GDM1 (cell line): ENCODE measurements around the gene PARD3.
"Not testable (repeated sequence)": the region's sequence is repeated elsewhere in the genome, so short reads cannot be mapped to it uniquely, and the experiment has no call there.

Source experiments
- DNase-seq: peaks from one replicate; lab custom pipeline; 2025; lab: John Stamatoyannopoulos, UW

Gene PARD3

DNA sequence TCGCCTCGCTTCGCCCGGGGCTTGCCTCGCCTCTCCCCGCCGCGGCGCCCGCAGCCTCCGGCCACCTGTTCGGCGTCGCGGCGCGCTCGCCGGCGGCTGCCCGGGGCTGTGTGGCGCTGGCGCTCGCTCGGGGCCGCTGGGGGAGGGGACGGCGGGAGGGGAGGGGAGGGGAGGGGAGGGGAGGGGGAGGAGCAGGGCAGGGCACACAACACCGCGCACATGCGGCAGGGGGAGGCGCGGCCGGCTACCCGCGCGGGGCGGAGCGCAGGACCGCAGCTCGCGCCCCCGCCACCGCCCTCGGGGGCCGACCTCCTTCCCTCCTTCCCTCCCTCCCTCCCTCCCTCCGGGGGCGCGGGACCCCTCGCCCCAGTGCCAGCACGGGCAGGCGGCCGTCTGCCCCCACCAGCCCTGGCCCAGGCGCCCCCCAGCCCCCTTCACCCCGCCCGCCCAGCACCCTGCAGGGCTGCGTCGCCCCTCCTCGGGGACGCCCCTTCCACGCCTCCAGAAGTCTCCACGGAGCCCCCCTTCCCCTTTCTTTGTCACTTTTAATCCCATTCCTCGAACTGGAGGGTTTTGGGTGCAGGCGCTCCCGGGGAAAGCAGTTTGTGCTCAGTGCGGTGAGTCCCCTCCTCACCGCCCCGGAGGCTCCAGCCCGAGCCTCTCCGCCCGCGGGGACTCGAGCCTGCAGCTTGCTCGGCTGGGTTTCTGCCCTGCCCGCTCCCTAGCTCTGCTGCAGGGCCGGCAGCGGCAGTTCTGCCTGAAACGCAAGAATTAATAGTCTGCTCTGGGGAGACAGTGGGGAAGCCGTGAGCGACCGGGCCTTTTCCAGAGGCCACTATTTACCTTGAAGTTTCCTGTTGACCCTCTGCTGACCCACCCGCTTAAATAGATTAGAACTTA, at the start of gene PARD3:
PARD3 (minus strand) TSS at position 112 of the 900 bp plus-strand sequence. CDS start 301 bp downstream, outside the sequence.
- DNase-seq, result no peak

DNA sequence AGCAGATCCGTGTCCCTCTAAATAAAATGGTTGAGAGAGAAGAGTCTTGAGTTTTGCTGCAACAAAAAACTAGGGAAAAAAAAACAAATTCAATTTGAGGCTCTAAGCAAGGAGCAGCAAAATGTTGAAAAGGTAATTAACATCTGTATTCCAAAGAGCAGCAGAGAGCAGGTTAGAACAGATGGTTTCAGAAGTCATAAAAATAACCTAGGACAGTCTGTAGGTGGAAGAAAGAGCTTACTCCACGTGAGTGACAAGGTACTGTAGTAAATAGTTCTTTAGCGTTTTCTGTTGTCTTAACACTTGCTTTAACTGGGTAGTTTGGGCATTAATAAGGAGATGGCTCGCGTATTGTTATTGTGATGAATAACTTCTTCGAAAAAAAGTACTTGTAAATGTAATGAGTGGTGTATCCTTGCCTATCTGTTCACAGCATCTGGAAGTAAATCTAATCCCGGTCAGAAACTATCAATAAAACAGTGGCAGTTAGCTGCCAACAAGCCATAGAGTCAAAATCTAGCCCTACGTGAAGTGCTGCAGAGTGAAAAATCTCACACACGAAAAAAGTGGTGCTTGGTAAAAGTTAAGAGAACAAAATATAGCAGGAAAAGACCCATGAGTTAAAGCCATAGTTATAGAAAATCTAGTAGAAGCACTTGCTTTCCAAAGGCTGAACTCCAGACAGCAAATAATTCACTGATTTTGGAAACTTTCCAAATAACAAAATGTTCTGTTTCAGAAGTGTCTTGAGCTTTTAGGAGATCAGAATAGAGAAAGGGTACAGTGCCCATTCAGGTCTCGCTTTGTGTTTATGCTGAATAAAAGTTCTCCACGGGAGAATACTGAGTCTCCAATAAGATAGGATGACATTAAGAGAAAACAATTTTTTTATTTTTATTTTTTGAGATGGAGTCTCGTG, 49.3 kb upstream of the PARD3 start:
- no peak for DNase-seq

DNA sequence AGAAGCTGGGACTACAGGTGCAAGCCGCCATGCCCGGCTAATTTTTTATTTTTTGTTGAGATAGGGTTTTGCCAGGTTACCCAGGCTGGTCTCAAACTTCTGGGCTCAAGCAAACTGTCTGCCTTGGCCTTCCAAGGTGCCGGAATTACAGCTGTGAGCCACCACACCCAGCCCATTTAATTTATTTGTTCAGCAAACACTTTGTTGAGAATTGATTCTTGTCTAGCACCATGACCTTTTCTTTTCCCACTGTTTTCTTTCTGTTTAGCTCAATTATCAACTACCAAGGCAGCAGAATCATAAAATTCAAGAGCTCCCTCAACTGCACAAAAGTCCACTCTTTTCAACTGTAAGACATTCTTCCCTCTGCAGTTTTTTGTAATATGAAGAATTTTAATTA, 47.8 kb upstream of the PARD3 start:
- no peak for DNase-seq

DNA sequence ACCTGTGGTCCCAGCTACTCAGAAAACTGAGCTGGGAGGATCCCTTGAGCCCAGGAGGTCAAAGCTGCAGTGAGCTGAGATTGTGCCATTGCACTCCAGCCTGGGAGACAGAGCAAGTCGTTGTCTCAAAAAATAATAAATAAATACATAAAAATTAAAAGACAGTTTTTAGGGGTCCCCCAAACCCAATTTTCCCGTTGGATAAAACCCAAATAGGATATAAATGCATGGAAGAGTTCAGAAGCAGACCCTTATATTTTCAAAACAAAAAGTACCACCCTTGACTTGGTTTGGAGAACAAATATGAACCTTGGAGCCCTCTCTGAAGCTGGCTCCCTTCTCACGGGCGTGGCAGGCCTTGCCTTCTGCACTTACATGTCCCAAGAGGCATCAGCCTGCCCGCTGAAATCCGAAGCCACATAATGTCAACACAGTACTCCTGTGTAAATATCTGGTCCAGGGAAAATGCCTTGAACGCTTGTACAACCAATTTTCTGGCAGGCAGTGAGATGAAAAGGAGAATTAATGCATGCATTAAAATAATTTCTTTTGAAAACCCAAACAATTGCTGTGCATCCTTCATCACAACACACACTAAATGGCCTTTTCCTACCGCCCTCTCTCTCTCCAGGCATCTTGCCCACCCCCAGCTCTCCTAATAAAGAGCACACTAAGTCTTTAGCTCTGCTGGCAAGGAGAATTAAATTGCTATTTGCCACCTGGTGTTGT, 46.4 kb upstream of the PARD3 start:
- DNase-seq, result no peak

DNA sequence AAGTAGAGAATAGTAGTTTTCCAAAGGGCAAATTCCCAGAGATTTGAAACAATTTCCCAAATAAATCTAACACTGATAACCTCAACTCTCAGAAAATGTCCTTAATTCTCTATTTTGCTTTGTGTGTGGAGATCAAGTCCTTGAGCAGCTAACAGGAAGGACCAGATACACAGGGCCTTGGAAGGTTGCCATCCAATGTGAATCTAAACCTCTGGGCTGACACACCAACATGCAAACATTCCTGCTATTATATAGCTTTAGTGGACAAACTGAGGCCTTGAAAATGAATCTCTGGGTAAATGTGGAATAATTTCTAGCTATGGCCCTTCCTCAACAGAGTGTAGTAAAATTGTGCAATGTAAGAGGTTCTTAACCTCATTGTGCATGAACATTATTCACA, 44.1 kb upstream of the PARD3 start:
- no peak for DNase-seq

DNA sequence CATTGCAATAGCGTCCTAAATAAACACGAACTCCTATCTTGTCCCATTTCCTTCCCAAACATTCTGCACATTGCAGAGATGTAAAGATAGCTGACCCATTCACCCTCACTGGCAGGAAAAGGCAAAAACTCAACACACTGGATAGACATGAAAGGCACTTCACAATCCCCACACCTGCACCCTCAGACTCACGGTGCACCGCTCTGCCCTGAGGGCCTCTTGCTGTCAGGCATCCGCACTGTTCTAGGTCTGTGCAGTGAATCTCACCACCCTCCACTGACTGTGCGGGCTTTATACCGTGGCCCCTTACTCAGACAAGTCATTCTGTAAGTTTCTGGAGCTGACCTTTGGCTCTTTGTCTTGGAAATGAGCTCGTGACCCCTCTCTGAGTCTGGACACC, 42.9 kb upstream of the PARD3 start:
- DNase-seq, result no peak

DNA sequence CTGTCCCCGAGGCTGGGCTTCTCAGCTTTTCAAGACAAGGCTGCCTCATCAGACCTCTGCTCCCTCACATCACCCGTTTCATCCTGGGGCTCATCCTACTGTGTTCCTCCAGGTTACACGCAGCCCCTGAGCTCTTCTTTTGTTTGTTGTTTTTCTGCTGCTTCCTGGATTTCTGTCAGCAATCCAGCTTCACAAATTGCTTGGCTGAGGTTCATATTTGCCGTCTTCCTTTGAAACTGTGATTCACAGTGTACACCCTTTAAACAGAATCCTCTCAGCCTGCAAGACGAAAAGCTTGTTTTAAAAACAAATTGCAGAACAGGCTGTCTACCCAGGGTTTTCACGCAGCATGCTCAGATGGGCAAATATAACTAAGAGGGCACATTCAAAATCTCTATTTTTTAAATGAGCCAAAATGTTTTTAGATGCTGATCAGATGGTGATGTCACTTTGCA, 39.1 kb upstream of the PARD3 start:
- DNase-seq, result no peak

DNA sequence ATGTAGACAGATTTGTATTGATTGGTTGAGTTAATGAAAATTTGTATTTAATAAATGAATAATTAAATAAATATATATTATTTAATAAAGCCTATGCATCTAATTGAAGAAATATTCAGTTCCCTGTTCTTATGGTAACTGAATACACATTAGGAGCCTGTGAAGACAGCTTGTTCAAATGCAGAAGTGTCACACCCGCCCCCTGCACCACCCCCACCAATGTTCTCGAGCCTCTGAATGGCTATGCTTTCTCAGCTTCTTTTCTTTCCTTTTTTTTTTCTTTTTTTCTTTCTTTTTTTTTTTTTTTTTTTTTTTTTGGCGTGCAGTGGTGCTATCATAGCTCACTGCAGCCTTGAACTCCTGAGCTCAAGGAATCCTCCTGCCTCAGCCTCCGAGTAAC, 38.3 kb upstream of the PARD3 start:
- DNase-seq, result no peak

DNA sequence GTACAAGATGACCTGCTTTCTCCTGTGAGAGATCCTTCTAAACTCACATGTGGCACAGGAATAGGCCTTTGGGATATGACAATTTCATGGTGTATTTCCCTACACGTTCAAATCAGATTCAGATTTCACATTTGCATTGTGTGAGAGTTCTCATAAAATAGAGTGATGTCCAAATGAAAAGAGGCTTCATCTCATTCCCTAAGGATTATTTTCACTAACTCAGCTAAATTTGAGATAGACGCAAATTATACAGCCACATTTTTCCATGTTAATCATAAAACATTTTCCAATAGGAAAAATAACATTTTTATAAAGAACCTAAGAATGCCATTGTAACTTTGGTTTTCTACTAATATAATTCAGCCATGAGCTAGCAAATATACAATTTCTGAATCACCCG, 35.5 kb upstream of the PARD3 start:
- no peak for DNase-seq

DNA sequence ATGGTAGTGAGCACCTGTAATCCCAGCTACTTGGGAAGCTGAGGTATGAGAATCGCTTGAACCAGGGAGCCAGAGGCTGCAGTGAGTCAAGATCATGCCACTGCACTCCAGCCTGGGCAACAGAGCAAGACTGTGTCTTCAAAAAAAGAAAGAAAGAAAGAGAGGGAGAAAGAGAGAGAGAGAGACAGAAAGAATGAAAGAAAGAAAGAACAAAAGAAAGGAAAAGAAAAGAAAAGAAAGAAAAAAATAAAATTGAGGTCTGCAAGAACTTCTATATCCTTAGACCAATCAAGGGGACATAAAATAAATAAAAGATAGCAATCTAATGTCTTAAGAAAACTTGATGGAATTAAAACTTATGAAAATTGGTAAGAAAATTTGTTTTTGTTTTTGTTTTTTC, 34.9 kb upstream of the PARD3 start:
- DNase-seq, result no peak

DNA sequence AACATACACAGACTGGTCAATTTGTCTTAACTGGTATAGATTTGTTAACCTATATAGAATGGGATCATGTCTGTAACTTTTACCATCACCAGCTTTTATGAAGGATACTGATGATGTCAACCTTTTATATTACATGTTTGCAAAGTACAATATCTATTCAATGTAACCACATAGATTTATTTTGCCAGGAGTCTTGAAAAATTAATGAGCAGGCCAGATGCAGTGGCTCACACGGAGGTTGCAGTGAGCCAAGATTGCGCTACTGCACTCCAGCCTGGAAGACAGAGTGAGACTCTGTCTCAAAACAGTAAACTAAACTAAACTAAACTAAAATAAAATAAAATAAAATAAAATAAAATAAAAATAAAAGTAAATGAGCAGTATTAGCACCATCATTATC, 30.0 kb upstream of the PARD3 start:
- no peak for DNase-seq

DNA sequence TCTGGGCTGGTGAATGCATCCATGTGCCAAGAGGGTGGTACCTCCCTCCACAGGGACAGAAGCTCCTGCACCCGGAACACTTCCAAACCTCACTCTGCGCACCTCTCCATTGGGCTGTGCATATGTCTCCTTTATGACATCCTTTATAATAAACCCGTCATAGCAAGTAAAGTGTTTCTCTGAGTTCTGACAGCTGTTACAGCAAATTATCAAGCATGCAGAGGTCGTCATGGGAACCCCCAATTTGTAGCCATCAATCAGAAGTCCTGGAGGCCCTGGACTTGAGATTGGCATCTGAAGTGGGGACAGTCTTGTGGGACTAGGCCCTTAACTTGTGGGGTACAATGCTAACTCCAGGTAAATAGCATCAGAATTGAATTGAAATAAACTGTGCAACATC, 29.4 kb upstream of the PARD3 start:
- DNase-seq, result no peak

DNA sequence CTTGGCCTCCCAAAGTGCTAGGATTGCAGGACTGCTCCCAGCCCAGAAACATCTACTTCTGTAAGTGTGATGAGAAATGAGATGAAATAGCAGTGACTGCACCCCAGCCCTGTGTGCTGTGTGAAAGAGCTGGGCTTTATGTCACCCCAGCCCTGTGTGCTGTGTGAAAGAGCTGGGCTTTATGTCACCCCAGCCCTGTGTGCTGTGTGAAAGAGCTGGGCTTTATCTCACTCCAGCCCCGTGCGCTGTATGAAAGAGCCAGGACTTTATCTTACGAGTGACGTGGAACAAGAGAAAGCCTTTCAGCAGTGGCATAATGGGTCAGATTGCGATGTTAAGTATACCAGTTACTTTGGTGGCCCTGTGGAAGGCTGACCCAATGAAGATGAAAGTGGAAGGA, 28.4 kb upstream of the PARD3 start:
- not testable (repeated sequence) for DNase-seq

DNA sequence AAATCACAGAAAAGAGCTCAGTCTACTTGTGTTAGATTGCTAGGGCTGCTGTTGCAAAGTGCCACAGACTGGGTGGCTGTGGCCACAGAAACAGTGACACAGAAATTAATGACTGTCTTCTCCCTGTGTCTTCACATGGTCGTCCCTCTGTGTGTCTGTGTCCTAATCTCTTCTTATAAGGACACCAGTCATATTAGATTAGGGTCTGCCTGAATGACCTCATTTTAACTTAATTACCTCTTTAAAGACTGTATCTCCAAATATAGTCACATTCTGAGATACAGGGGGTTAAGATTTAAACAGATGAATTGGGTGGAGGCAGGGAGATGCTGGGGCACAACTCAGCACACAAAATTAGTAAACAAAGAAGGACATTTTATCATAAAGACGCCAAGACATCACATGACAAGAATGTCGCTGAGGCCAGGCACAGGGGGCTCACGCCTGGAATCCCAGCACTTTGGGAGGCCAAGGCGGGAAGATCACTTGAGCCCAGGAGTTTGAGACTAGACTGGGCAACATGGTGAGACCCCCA, 23.3 kb upstream of the PARD3 start:
- no peak for DNase-seq

DNA sequence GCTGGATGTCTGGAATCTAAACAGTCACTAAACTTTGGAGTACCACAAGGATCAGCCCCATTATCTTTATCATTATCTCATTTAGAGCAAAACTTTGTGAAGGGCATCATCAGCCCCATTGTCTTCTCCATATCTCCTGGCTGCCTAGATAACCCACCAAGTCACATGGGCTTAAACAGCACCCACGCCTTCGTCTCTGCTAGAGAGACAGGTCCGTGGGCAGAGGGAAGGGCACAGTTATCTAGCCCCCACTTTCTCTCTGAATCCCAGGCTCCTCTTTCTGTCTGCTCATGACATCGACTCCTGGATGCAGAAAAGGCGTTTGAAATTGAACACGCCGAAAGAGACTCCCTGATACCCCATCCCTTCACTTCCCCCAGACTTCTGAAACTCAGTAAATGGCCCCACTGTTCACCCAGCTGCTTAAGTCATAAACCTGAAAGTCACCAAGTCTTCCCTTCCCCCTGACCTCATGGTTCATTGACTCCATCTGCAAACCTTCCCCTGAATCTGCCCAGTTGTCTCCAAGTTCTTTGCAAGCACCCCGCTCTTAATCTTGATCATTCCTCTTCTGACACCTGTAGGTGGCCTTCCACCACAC, 20.9 kb upstream of the PARD3 start:
- no peak for DNase-seq

DNA sequence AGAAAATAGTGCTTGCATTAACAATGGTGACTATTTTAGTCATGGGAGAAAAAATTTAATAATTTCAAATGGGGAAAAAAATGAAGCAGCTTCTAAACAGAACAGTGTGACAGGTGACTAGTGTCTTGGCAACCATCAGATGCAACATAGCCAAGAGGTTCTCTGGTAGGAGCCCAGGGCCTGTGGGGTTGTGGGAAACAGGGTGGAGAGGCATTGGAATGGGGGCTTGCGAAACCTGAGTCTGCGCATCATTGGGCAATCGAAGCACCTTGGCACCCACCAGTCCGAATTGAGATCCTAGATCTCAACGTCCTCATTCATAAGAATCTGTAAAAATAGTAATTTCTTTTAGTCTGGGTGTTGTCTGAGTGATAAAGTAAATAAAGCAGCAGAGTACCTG, 19.2 kb upstream of the PARD3 start:
- no peak for DNase-seq

DNA sequence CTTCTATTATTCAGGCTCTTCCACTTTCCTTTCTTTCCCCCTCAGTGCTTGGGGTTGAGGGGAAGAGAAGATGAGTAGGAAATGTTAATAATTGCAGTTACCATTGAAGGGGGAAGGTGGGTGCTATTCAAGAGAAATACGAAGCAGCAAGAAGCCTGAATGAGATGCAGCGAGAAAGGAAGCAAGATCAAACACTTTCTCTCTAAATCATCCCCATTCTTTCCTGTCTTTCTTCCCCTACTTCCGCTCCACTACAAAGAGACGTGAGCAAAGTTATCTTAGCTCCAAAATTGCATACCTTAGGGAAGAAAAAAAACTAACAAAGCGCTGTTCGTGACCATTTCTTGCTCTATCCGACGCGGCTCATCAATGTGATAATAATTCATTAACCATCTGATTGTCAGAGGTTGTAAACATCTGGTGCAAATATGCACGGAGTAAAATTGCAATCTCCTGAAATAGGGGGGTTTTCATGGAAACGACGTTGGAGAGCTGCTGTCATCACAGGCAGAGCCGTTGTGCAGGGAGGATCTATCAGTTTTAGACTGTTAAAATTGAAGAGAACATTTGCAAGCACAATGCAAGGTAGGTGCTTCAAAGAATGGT, 15.2 kb upstream of the PARD3 start:
- no peak for DNase-seq

DNA sequence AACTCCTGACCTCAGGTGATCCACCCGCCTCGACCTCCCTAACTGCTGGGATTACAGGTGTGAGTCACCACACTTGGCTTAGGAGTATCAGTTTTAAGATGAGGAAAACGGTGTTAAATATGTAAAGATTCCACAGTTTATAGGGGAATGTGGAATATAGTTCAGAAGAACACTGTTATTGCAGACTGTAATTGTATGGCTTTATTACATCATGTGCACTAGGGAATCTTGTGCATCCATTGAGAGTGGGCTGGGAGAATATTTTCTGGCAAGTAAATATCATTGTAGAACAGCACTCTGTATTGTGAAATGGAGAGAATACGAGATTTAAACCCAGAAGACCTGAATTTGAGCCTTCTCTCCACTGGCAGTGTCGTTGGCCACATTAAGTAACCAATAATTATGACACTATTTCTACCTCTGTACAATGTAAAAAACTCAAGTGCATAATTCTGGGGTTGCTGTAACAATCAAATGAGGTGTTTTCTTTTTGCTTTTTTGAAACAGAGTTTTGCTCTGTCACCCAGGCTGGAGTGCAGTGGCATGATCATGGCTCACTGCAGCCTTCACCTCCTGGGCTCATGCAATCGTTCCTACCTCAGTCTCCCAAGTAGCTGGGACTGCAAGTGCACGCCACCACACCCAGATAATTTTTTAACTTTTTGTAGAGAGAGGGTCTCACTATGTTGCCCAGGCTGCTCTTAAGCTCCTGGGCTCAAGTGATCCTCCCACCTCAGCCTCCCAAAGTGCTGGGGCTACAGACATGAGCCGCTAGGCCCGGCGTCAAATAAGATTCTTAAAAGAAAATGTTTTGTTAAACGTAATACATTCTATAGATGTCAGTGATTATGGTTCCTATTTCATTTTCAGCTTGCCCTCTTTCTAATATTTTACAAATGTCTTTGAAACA, 12.0 kb upstream of the PARD3 start:
- no peak for DNase-seq

DNA sequence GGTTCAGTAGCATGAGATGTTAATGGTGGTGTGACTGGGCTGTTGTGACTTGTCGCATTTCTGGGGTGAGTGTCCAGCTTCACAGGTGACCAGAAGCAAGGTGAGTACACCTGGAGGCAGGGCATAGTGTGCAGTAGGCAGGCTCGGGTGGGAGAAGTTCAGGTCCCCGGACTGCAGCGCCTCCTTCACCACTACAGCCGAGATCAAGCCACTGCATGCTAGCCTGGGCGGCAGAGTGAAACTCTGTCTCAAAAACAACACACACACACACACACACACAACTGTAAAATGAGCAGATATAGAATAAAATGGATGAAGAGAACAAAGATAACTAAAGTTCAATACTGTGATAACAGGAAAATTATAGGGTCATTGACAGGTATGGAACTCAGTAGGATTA, 11.1 kb upstream of the PARD3 start:
- no peak for DNase-seq

DNA sequence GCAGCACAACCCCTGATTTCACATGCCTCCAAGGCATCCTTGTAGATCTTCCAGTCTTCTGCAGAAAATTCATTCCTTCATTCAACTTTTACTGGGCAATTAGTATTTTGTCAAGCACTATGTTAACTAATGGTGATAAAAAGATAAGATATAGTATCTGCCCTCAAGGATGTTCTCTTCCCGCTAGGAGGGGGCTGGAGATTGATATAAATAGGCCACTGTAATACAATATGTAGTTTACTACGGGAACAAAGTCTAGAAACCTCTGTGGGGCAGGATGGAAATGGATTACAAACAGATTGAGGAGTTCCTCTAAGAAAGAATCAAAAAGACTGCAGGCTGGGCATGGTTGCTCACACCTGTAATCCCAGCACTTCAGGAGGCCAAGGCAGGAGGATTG, 10.3 kb upstream of the PARD3 start:
- DNase-seq, result no peak
